Memory B cell (primary cell): ENCODE measurements around the gene TOMM40.
"Not testable (repeated sequence)": the region's sequence is repeated elsewhere in the genome, so short reads cannot be mapped to it uniquely, and the experiment has no call there.

Experiments
- ATAC-seq: fragments of 150-1000 bp; cut with Tn5 transposase; 2 replicates; pipeline ENCODE4 v1.10.0; 2021; ENCODE audit warnings: low read depth, mild to moderate bottlenecking, moderate library complexity
- DNase-seq, 2 donors: peaks; one replicate each; pipeline ENCODE4 v3.0.0; 2022; ENCODE audit warnings: low spot score in 2 of 2
- H3K27ac Mint-ChIP-seq: one replicate; pipeline ENCODE4 v1.8.0; 2022; ENCODE audit warnings: mild to moderate bottlenecking, moderate library complexity, mixed read lengths
- H3K27me3 Mint-ChIP-seq: one replicate; pipeline ENCODE4 v1.8.0; 2022; ENCODE audit warnings: mixed read lengths
- H3K36me3 Mint-ChIP-seq: one replicate; pipeline ENCODE4 v1.8.0; 2022; ENCODE audit warnings: mild to moderate bottlenecking, mixed read lengths
- H3K4me1 Mint-ChIP-seq: one replicate; pipeline ENCODE4 v1.8.0; 2022; ENCODE audit warnings: mixed read lengths
- H3K4me3 Mint-ChIP-seq: one replicate; pipeline ENCODE4 v1.8.0; 2022; ENCODE audit warnings: mild to moderate bottlenecking, moderate library complexity, mixed read lengths
- H3K9me3 Mint-ChIP-seq: one replicate; pipeline ENCODE4 v1.8.0; 2022; ENCODE audit warnings: mixed read lengths

TOMM40 gene

DNA sequence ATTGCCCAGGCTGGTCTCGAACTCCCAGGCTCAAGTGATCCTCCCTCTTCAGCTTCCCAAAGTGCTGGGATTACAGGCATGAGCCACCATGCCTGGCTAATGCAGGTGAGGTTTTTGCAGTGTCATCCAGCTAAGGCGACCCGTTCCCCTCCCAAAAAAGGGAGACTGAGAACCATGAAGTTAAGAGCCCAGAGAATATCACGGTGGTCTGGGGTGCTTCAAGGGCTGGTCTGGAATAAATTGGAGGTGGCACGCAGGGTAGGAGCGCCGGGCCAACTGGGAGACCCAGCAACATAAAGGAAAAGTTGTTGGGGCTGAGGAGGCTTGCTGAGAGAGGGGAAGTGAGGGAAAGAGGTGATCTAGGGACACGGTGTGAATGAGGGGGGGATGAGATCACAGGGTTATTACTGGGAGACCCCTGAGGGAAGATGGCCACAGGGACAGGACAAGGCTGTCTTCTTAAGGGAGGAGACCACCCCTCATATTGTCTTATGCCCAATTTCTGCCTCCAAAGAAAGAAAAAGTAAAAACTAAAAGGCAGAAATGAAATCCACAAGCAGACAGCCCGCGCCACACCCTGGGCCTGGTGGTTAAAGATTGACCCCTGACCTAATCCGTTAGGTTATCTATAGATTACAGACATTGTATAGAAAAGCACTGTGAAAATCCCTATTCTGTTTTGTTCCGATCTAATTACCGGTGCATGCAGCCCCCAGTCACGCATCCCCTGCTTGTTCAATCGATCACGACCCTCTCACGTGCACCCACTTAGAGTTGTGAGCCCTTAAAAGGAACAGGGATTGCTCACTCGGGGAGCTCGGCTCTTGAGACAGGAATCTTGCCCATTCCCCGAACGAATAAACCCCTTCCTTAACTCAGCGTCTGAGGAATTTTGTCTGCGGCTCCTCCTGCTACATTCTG, 22.7 kb downstream of the TOMM40 start:
- H3K27ac Mint-ChIP-seq, H3K9me3 Mint-ChIP-seq, DNase-seq, ATAC-seq, H3K36me3 Mint-ChIP-seq: not testable (repeated sequence)
- Mint-ChIP-seq H3K4me3 (peak overlapping the region; percentile 93), H3K27me3 (peaks cover 15% of the 10 kb centered on the region), H3K4me1 (peaks cover 10% of the 10 kb centered on the region)

DNA sequence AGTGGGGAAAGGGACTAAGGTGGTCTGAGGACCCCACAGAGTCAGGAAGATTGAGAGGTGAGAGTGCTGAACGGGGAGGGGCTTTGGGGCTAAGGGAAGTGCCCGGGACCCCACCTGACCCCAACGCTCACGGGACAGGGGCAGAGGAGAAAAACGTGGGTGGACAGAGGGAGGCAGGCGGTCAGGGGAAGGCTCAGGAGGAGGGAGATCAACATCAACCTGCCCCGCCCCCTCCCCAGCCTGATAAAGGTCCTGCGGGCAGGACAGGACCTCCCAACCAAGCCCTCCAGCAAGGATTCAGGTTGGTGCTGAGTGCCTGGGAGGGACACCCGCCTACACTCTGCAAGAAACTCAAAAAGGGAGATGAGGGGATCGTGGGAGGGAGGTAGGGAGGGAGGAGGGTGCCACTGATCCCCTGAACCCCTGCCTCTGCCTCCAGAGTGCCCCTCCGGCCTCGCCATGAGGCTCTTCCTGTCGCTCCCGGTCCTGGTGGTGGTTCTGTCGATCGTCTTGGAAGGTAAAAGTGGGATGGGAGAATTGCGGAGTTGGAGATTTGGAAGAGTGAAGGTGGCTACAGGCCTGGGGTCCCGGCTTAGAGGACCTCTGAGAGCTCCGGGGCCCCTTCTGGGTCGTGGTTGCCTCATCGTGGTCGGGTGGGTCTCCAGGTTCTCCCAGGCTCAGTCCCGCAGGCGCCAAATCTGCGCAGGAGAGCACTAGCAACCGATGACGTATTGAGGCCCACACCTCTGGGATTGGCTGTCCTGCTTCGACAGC, 23.6 kb downstream of the TOMM40 start, which contains the start of gene APOC1:
Gene APOC1, plus strand, starts transcription at position 176 of the 774 bp plus-strand sequence. Its CDS starts 284 bp downstream, at position 460.
- H3K27ac Mint-ChIP-seq, result peak within 1 kb of the TSS; percentile 81
- DNase-seq, result peak; percentile 63 to 74
- peak; percentile 97 for ATAC-seq

DNA sequence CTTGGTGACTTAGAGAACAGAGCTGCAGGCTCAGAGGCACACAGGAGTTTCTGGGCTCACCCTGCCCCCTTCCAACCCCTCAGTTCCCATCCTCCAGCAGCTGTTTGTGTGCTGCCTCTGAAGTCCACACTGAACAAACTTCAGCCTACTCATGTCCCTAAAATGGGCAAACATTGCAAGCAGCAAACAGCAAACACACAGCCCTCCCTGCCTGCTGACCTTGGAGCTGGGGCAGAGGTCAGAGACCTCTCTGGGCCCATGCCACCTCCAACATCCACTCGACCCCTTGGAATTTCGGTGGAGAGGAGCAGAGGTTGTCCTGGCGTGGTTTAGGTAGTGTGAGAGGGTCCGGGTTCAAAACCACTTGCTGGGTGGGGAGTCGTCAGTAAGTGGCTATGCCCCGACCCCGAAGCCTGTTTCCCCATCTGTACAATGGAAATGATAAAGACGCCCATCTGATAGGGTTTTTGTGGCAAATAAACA, 33.2 kb downstream of the TOMM40 start:
- peaks cover 6% of the 10 kb centered on the region for H3K27me3 Mint-ChIP-seq
- no peak overlapping the region for H3K4me3 Mint-ChIP-seq
- no peaks in the 10 kb centered on the region for H3K9me3 Mint-ChIP-seq
- no peaks in the 10 kb centered on the region for H3K36me3 Mint-ChIP-seq
- ATAC-seq (no peak), DNase-seq (no peak)
- H3K27ac Mint-ChIP-seq, result no peak overlapping the region
- peaks cover 10% of the 10 kb centered on the region for H3K4me1 Mint-ChIP-seq

More for the DNA sequence above, 23.6 kb downstream of the TOMM40 start, which contains the start of gene APOC1:
- H3K27me3 Mint-ChIP-seq, result peaks cover 15% of the 10 kb centered on the region
- peak within 1 kb of the TSS; percentile 93 for H3K4me3 Mint-ChIP-seq
- peaks cover 10% of the 10 kb centered on the region for H3K4me1 Mint-ChIP-seq
- not testable (repeated sequence) for H3K36me3 Mint-ChIP-seq, H3K9me3 Mint-ChIP-seq

DNA sequence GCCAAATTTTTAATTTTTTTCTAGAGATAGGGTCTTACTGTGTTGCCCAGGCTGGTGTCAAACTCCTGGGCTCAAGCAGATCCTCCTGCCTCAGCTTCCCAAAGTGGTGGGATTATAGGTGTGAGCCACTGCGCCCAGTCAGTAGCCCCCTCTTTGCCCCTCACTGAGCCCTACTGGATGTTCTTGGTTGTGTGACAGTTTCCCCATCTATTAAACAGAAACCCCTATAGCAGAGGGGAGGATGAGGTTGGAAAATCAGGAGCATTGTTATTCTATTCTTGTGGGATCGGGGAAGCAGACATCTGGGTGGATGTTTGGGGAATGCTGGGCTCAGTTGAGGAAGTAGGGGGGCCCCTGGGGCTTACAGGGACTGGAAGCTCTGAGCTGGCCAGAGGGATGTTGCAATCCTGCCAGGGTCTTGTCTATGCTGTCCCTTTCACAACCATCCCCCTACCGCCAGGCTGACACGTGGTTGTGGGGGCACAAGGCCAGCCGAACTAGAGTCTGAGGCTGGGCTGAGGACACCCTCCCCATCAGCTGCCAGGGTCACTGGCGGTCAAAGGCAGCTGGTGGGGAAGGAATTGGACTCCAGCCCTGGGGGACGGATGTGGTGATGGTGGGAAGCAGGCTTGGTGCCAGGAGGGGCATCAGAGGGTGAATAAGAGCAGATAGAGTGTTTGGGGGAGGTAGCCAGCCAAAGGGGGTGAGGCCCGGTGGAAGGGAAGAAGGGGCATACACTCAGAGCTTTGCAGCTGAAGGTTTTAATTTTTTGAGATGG, 34.2 kb downstream of the TOMM40 start:
- H3K9me3 Mint-ChIP-seq, result no peaks in the 10 kb centered on the region
- H3K36me3 Mint-ChIP-seq, result no peaks in the 10 kb centered on the region
- no peak overlapping the region for H3K27ac Mint-ChIP-seq
- peaks cover 9% of the 10 kb centered on the region for H3K27me3 Mint-ChIP-seq
- DNase-seq (no peak), ATAC-seq (no peak)
- H3K4me3 Mint-ChIP-seq, result no peak overlapping the region
- peaks cover 10% of the 10 kb centered on the region for H3K4me1 Mint-ChIP-seq

DNA sequence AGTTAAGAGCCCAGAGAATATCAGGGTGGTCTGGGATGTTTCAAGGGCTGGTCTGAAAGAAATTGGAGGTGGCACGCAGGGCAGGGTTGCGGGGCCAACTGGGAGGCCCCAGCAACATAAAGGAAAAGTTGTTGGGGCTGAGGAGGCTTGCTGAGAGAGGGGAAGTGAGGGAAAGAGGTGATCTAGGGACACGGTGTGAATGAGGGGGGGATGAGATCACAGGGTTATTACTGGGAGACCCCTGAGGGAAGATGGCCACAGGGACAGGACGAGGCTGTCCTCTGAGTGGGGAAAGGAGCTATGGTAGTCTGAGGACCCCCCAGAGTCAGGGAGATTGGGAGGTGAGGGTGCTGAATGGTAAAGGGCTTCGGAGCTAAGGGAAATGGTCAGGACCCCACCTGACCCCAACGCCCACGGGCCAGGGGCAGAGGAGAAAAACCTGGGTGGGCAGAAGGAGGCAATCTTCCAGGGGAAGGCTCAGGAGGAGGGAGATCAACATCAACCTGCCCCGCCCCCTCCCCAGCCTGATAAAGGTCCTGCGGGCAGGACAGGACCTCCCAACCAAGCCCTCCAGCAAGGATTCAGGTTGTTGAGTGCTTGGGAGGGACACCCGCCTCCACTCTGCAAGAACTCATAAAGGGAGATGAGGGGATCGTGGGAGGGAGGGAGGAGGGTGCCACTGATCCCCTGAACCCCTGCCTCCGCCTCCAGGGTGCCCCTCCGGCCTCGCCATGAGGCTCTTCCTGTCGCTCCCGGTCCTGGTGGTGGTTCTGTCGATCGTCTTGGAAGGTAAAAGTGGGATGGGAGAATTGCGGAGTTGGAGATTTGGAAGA, 35.4 kb downstream of the TOMM40 start:
- ATAC-seq, result peak; percentile 17
- H3K27ac Mint-ChIP-seq, result not testable (repeated sequence)
- H3K4me3 Mint-ChIP-seq, result peak overlapping the region; percentile 77

DNA sequence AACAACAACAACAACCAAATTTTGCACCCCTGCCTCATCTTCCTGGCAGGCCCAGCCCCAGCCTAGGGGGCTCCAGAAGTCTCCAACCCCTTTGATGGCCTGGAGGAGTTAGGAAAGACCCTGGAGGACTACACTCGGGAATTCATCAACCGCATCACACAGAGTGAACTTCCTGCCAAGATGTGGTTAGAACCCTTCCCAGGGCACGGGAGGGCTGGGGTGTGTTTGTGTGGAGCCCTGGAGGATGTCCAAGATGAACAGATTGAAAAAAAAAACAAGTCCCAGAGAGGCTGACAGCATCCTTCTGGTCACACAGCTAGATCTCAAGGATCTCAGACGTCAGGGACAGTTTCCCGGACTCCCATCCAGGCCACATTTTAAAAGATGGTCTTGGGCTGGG, 36.7 kb downstream of the TOMM40 start:
- H3K27me3 Mint-ChIP-seq, result peaks cover 9% of the 10 kb centered on the region
- no peak for DNase-seq
- H3K36me3 Mint-ChIP-seq, result no peaks in the 10 kb centered on the region
- H3K9me3 Mint-ChIP-seq, result no peaks in the 10 kb centered on the region
- no peak for ATAC-seq
- no peak overlapping the region for H3K27ac Mint-ChIP-seq
- peaks cover 10% of the 10 kb centered on the region for H3K4me1 Mint-ChIP-seq
- H3K4me3 Mint-ChIP-seq, result no peak overlapping the region

More for the DNA sequence above, 35.4 kb downstream of the TOMM40 start:
- H3K9me3 Mint-ChIP-seq, H3K4me1 Mint-ChIP-seq, H3K36me3 Mint-ChIP-seq, DNase-seq, H3K27me3 Mint-ChIP-seq: not testable (repeated sequence)

DNA sequence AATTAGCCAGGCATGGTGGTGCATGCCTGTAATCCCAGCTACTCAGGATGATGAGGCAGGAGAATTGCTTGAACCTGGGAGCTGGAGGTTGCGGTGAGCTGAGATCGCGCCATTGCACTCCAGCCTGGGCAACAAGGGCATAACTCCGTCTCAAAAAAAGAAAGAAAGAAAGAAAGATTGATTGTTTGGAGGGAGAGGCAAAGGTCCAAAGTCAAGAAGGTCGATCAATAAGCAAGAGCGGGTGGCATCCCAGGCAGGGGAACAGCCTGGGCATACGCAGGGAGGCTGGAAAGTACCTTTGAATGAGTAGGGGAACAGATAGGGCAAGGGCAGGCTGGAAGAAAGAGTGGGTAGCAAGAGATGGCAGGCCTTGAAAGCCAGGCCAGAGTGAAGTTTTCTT, 39.0 kb downstream of the TOMM40 start:
- H3K27me3 Mint-ChIP-seq, result peaks cover 9% of the 10 kb centered on the region
- no peaks in the 10 kb centered on the region for H3K9me3 Mint-ChIP-seq
- H3K4me1 Mint-ChIP-seq, result peaks cover 10% of the 10 kb centered on the region
- no peak overlapping the region for H3K27ac Mint-ChIP-seq
- no peak overlapping the region for H3K4me3 Mint-ChIP-seq
- DNase-seq (no peak), ATAC-seq (no peak)
- H3K36me3 Mint-ChIP-seq, result no peaks in the 10 kb centered on the region

DNA sequence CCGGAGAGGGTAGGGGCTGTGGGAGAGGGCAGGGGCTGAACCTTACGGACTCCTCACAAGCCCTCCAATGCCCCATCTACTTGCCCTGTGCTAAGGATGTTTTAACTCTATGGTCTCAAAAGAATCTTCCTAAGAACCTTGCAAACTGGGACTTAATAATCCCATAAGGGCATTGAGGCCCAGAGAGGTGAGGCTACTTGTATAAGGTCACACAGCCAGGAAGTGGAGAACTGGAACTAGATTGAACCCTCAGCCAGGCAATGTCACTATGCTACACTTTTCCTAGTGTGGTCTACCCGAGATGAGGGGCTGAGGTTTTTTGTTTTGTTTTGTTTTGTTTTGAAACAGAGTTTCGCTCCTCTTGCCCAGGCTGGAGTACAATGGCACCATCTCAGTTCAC, 40.5 kb downstream of the TOMM40 start:
- DNase-seq, result no peak

DNA sequence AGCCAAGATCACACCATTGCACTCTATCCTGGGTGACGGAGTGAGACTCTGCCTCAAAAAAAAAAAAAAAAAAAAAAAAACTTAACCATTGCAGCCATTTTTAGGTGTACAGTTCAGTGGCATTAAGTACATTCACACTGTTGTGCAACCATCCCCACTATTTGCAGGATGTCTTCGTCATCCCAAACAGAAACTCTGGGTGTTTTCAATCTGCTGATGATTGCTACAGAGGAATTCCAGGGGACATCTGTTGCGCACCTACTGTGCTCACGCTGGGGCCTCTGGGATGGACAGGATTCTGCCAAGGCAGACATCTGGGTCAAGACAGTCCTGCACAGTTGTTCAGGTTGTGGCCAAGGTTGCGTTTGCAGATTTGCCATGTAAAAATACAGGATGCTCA, 48.6 kb downstream of the TOMM40 start:
- peaks cover 14% of the 10 kb centered on the region for H3K4me1 Mint-ChIP-seq
- H3K9me3 Mint-ChIP-seq, result no peaks in the 10 kb centered on the region
- H3K4me3 Mint-ChIP-seq, result no peak overlapping the region
- DNase-seq (no peak), ATAC-seq (no peak)
- no peak overlapping the region for H3K27ac Mint-ChIP-seq
- H3K27me3 Mint-ChIP-seq, result no peaks in the 10 kb centered on the region
- no peaks in the 10 kb centered on the region for H3K36me3 Mint-ChIP-seq

More for the DNA sequence above, 40.5 kb downstream of the TOMM40 start:
- H3K9me3 Mint-ChIP-seq, result no peaks in the 10 kb centered on the region
- H3K27ac Mint-ChIP-seq, result no peak overlapping the region
- H3K27me3 Mint-ChIP-seq, result peaks cover 3% of the 10 kb centered on the region
- no peaks in the 10 kb centered on the region for H3K36me3 Mint-ChIP-seq
- H3K4me1 Mint-ChIP-seq, result peaks cover 5% of the 10 kb centered on the region
- no peak for ATAC-seq
- no peak overlapping the region for H3K4me3 Mint-ChIP-seq

DNA sequence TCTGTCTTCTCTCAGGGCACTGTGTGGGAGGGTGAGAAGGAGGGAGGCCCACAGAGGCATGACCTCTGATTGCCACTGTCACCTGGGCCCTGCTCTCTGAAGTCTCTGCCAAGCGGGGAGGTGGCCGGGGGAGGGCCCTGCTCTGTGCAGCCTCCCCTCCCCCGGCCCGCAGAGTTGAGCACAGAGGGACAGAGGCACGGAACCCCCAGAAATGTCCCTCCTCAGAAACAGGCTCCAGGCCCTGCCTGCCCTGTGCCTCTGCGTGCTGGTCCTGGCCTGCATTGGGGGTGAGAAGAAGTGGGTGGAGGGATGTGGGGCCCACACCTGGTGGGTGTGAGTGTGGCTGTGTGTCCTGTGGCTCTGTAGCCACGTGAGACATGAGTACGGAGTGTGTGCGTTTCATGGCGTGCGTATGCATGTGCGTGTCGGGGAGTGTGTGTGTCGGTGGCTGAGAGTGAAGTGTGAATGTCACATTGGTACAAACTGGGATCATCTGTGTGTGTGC, 51.1 kb downstream of the TOMM40 start, which contains the start of gene APOC4:
Gene APOC4, plus strand, starts transcription at position 171 of the 505 bp plus-strand sequence. Its CDS starts 41 bp downstream, at position 212.
- no peaks in the 10 kb centered on the region for H3K27me3 Mint-ChIP-seq
- no peak within 1 kb of the TSS for H3K27ac Mint-ChIP-seq
- no peak for DNase-seq
- ATAC-seq, result no peak
- no peak within 1 kb of the TSS for H3K4me3 Mint-ChIP-seq
- H3K4me1 Mint-ChIP-seq, result peaks cover 14% of the 10 kb centered on the region
- no peaks in the 10 kb centered on the region for H3K9me3 Mint-ChIP-seq
- no peaks in the 10 kb centered on the region for H3K36me3 Mint-ChIP-seq

DNA sequence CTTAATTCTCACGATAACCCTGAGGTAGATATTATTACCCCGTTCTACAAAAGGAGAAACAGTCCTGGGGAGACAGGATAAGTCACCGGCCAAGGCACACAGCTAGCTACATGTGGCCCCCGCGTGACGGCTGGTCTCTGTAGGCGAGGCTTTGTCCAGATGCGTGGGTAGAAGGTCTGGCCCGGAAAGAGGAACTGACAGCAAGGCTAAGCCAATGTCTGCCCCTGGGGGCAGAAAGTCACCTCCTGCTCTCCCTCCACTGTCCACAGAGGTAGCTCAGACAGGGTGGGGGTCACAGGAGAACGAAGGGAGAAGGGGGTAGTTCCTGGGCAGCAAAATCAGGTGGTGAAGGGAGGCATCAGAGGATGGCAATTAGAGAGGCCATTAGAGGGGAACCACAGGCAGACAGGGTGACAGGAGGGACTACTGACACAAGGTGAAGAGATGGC, 52.8 kb downstream of the TOMM40 start:
- no peaks in the 10 kb centered on the region for H3K9me3 Mint-ChIP-seq
- H3K4me1 Mint-ChIP-seq, result peaks cover 14% of the 10 kb centered on the region
- ATAC-seq (peak; percentile 98), DNase-seq (peak; percentile 32 to 41)
- H3K27ac Mint-ChIP-seq, result peak overlapping the region; percentile 72
- peak overlapping the region; percentile 38 for H3K4me3 Mint-ChIP-seq
- no peaks in the 10 kb centered on the region for H3K27me3 Mint-ChIP-seq
- H3K36me3 Mint-ChIP-seq, result no peaks in the 10 kb centered on the region

DNA sequence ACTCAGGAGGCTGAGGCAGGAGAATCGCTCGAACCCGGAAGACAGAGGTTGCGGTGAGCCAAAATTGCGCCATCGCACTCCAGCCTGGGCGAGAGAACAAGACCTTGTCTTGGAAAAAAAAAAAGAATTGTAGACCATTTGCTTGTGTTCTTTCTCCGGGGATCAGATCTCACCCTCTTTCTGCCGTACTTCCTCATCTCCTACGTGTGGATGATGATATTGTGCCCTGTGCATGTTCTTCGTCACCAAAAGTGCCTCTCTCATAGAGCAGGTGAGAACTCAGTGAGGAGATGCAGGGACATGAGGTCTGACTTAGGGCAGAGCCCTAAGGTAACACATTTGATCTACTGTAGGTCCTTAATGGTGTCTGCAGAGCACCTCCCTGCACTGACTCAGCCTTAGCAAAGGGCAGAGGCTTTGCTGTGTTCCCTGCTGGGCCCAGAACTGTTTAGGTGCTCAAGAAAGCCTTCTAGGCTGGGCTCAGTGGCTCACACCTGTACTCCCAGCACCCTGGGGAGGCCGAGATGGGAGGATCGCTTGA, 56.1 kb downstream of the TOMM40 start:
- H3K27me3 Mint-ChIP-seq, result no peaks in the 10 kb centered on the region
- DNase-seq (no peak), ATAC-seq (no peak)
- H3K27ac Mint-ChIP-seq, result no peak overlapping the region
- H3K4me1 Mint-ChIP-seq, result peaks cover 10% of the 10 kb centered on the region
- no peaks in the 10 kb centered on the region for H3K36me3 Mint-ChIP-seq
- H3K4me3 Mint-ChIP-seq, result no peak overlapping the region
- no peaks in the 10 kb centered on the region for H3K9me3 Mint-ChIP-seq
